HL-60 (cell line): ENCODE measurements around the gene OR10C1.

ENCODE experiments used
- CTCF ChIP-seq: IDR thresholded peaks from one replicate; pipeline ENCODE4 v1.5.1; 2011; ENCODE audit warnings: low read length, control low read depth, inconsistent platforms; ENCODE audit not compliant: insufficient read depth
- GABPA ChIP-seq: IDR thresholded peaks from 2 replicates; pipeline ENCODE4 v1.6.1; 2012; ENCODE audit warnings: low read depth
- POLR2AphosphoS5 ChIP-seq: IDR thresholded peaks from 2 replicates; pipeline ENCODE4 v1.6.1; 2012; ENCODE audit warnings: low read depth
- REST ChIP-seq: IDR thresholded peaks from 2 replicates; pipeline ENCODE4 v1.6.1; 2012; ENCODE audit warnings: low read depth; ENCODE audit not compliant: insufficient replicate concordance
- SPI1 ChIP-seq: IDR thresholded peaks from 2 replicates; pipeline ENCODE4 v1.6.1; 2012; ENCODE audit warnings: low read depth, mild to moderate bottlenecking, borderline replicate concordance

GRCh38 chr6:29403801-29404200, 35.3 kb upstream of the OR10C1 start:
- no peak for TF ChIP-seq REST
- no peak for TF ChIP-seq CTCF
- TF ChIP-seq POLR2AphosphoS5, result no peak
- no peak for TF ChIP-seq GABPA
- no peak for TF ChIP-seq SPI1
